Choroid plexus epithelial cell (primary cell): ENCODE measurements around the gene KCNE1.

Experiments
- DNase-seq: peaks from one replicate; pipeline ENCODE4 v3.0.0-alpha.2; 2010; ENCODE audit warnings: low read depth
- H3K4me3 ChIP-seq: 2 replicates; pipeline ENCODE4 v1.5.1; 2011; ENCODE audit warnings: low read depth, mild to moderate bottlenecking, control low read depth, low read length, moderate library complexity
- TF ChIP-seq, protein P1 (sequence below): conservative IDR thresholded peaks from 2 replicates; pipeline ENCODE4 v1.5.1; 2011; ENCODE audit warnings: low read depth, mild to moderate bottlenecking, control low read depth, inconsistent platforms, low read length, moderate library complexity

Gene KCNE1

DNA sequence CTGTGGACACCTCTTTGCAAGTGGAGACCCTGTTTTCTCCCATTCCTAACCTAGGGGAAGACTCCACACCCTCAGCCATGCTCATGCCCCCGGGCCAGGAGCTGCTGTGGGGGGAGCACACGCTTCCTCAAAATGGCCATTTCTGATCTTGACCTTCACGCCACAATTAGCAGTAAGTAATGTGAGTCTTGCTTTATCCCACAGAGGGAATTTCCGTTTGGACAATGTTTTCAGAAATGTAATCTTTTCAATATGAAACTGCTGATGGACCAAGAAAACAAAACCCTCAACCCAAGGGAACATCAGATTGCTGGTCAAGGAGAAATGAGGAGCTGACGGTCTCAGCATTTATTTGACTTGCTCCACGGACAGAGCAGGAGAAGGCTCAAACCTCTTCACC lies 8.3 kb upstream of the KCNE1 start:
- H3K4me3 ChIP-seq = no peak overlapping the region
- TF ChIP-seq, protein P1, sequence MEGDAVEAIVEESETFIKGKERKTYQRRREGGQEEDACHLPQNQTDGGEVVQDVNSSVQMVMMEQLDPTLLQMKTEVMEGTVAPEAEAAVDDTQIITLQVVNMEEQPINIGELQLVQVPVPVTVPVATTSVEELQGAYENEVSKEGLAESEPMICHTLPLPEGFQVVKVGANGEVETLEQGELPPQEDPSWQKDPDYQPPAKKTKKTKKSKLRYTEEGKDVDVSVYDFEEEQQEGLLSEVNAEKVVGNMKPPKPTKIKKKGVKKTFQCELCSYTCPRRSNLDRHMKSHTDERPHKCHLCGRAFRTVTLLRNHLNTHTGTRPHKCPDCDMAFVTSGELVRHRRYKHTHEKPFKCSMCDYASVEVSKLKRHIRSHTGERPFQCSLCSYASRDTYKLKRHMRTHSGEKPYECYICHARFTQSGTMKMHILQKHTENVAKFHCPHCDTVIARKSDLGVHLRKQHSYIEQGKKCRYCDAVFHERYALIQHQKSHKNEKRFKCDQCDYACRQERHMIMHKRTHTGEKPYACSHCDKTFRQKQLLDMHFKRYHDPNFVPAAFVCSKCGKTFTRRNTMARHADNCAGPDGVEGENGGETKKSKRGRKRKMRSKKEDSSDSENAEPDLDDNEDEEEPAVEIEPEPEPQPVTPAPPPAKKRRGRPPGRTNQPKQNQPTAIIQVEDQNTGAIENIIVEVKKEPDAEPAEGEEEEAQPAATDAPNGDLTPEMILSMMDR = no peak
- no peak for DNase-seq

DNA sequence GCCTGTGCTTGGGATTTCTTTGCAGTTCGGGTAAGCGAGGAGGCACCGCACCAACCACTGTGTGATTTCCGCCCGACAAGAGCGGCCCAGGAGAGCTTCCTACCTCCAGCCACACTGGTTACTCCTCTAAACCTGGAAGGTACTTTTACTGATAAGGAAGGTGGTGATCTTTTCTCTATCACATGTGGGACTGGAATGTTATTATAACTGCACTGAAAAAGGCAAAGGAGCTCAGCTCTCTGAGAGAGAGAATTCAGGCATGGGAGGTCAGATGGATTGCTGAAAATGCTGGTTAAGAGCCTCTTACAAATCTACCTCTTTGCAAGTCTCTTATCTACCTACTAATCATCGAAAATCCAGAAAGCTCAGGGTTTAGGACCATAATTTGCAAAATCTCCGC lies 7.7 kb upstream of the KCNE1 start:
- TF ChIP-seq, protein P1 = no peak
- H3K4me3 ChIP-seq = no peak overlapping the region
- DNase-seq = no peak

DNA sequence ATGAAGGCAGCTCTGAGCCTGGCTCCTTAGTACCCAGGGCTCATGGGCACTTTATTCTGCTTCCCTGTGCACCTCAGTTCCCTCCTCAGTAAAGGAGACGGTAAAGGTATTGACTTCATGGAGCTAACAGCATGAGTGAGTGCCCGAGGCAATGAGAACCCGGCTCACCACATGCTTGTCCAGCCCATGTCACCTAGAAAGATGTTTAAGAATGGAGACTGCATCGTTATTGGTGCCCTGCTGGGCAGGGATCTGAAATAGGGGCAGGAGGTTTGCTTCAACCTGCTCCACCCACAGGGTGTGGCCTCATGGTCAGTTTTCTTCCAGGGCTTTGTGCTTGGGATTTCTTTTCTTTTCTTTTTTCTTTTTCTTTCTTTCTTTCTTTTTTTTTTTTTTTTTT lies 7.0 kb upstream of the KCNE1 start:
- DNase-seq = no peak
- no peak overlapping the region for H3K4me3 ChIP-seq
- TF ChIP-seq, protein P1 = no peak

DNA sequence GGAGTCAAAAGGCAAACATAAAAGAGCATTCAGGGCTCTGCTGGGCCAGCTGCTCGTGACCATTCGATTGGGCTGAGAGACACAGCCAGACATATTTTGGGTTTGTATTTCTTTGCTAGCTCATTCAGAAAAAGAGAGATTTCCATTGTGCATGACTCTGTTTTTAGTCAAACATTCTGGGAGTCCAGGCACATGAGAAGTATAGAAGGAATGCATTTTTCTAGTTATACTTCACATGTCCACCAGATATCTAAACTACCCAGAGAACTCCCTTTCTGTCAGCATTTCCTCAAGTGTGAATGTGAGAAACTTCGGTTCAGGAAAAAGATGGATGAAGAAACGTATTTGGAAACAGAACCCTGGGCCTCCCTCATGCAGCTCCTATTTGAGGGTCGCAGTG lies 6.3 kb upstream of the KCNE1 start:
- DNase-seq = no peak
- no peak overlapping the region for H3K4me3 ChIP-seq
- TF ChIP-seq, protein P1 = no peak

DNA sequence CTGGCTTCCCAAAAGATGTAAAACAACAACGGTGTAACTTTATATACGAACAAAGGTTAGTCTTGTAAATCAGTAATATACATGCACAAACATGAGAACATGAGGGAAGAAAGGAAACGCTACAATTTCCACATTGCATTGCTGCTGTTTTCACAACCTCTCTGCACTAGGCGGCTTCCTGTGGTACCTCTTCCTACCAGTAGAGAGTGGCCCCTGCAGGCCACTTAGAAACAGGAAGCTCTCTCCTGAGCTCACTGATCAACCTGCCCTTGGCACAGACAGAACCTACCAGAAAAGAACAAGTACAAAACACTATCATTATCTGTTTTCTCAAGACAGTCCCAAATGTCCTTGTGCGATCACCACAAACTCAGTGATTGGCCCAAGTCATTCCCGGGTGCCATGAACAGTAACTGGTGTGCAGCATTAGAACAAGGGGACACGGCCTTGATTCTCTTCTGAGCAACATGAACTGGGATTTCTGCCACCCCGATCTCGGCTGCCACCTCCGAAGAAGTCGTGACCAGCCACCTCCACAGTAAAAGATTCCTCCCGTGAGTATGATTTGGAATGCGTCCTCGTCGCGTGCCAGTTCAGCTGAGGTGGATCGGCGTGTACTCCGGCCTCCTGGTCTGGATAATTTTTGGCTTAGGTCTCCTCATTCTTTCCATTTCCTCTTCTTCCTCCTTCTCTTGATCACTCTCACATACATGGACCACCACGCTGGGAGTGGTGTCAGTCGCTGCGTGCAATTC lies 5.7 kb upstream of the KCNE1 start:
- H3K4me3 ChIP-seq = no peak overlapping the region
- TF ChIP-seq, protein P1 = peak; percentile 68
- peak; percentile 68 for DNase-seq

DNA sequence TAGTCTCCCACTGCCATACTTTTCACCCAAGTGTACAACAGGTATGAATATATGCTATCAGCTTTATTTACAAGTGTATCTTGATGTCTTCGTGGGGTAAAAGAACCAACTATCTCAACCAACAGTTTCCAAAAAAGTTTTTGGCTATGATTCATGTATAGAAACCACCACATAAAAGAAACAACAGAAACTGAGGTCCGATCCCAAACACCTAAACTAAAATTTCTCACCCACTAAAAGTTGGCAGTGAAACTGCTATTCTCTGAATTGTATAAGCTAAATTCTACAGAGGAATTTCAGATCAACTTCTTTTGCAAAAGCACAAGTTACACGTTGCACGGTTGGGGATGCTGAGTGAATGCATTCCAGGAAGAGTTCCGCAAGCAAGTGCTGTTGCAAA lies 5.0 kb upstream of the KCNE1 start:
- TF ChIP-seq, protein P1 = no peak
- no peak overlapping the region for H3K4me3 ChIP-seq
- no peak for DNase-seq

DNA sequence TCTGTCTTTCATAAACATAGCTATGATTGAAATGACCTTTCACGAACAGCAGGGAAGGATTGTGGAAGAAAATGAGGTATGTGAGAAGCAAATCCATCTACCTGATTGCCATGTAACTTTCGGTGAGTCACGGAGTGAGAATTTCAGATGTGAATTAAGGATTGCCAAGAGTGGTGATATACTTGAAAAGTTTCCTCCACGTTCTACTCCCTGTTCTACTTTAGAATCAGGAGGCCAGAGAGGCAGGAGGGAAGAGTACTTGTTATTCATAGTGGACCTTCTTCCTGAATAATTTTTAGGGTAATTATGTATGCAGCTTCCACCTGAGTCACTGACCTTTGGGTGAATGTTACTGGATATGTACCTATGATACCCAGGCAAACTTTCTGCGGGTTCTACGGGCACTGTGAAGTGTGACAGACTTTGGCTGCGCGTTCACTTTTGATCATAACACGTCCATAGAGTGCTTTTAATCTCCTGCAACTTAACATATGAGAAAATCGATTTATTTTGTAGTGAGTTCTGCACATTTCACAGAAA lies 2.6 kb upstream of the KCNE1 start:
- H3K4me3 ChIP-seq = no peak overlapping the region
- DNase-seq = no peak
- TF ChIP-seq, protein P1 = no peak
